Measurements from ENCODE around the gene IQCN. TPM values are rescaled to one million over a fixed set of nuclear protein-coding genes. Genes with fewer than 3 reads are reported as not detected.

The IQCN gene
- total and polyA plus RNA-seq, 2 of the 4 experiments (the other 2 are of a cell fraction) = 0.18 to 0.67 TPM

DNA sequence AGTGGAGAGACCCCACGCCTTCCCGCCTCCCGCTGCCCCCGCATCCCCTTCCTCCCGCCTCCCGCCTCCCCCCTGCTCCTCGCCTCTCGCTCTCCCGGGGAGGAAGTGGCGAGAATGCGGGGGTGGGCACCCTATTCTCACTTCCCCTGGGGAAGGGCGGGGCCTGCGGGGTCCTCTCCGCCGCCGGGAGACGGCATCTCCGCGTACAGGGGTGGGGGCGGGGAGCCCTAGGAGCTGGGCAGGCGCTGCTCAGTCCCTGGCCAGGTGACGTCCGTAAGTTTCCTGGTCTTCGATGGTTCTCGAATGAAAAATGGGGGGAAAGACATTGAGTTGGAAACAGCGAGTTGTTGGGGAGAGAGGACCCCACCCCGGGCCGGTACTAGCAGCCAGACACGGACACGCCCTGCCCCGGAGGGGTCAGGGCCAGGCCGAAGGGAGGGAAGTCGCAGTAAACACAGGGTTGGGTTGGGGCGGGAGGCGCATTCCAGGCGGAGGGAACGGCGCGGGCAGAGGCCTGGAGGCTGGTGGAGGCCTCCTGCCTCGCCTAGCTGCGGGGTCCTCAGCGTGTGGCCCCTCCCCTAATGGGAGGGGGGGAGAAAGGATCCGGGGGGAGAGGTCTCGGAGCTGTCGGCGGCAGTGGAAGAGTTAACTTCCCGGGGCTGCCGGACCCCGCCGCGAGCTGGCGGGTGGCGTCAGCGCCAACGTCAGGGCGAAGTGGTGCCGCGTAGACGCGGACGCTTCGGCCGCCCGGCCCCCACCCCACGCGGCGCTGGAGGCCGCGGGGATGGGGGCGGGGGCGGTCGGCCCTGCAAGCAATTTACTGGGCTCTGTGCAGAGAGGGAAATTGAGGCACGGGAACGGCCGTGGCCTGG, 17.6 kb upstream of the IQCN start (continued):
- no peak for TF ChIP-seq RCOR1 (IDR thresholded peaks at IDR 0.05; ENCODE audit: insufficient replicate concordance, low read length)
- TF ChIP-seq RAD21 (IDR thresholded peaks at IDR 0.05; ENCODE audit: low read length) = no peak
- no peak for TF ChIP-seq MAFK (IDR thresholded peaks at IDR 0.05; ENCODE audit: low read depth, low read length)

DNA sequence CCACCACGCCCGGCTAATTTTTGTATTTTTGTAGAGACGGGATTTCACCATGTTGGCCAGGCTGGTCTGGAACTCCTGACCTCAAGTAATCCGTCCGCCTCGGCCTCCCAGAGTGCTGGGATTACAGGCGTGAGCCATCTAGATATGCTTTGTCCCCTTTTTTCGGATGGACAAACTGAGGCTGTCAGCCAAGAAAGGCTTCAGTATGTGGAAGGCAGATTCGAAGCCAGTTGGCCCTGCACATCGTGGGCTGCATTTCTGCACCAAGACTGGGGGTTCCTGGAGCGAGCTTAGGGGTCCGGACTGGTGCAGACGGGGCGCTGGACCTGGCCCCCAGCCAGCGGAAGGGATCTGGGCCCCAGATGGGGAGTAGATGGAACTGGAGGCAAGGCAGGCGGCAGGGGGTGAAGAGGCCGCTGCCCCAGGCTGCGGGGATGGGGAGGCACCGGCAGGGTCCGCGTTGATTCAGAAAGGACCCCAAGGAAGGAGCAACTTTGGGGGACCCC, 16.8 kb upstream of the IQCN start:
- DNase-seq (no peak), ATAC-seq (ENCODE audit: low read depth) (no peak)
- in situ Hi-C loops (cut with MboI; ENCODE audit: low sequenced_read_pairs) = no loop called here
- TF ChIP-seq RFX5 (IDR thresholded peaks at IDR 0.05; ENCODE audit: low read depth, low read length) (no peak), MAZ (IDR thresholded peaks at IDR 0.05; ENCODE audit: borderline replicate concordance, low read depth, low read length) (no peak), MAFK (IDR thresholded peaks at IDR 0.05; ENCODE audit: low read depth, low read length) (no peak), RCOR1 (IDR thresholded peaks at IDR 0.05; ENCODE audit: insufficient replicate concordance, low read length) (no peak), RAD21 (IDR thresholded peaks at IDR 0.05; ENCODE audit: low read length) (no peak), FOS (IDR thresholded peaks at IDR 0.05; ENCODE audit: low read depth, low read length) (no peak), BHLHE40 (IDR thresholded peaks at IDR 0.05; ENCODE audit: low read depth, low read length) (no peak), CHD1 (IDR thresholded peaks at IDR 0.05; ENCODE audit: low read depth, low read length) (no peak), POLR2A (IDR thresholded peaks at IDR 0.05; ENCODE audit: low read depth, low read length) (no peak), NFE2L2 (IDR thresholded peaks at IDR 0.05; ENCODE audit: low read depth, low read length) (no peak)
- TF ChIP-seq, protein P1, sequence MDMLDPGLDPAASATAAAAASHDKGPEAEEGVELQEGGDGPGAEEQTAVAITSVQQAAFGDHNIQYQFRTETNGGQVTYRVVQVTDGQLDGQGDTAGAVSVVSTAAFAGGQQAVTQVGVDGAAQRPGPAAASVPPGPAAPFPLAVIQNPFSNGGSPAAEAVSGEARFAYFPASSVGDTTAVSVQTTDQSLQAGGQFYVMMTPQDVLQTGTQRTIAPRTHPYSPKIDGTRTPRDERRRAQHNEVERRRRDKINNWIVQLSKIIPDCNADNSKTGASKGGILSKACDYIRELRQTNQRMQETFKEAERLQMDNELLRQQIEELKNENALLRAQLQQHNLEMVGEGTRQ (IDR thresholded peaks at IDR 0.05; ENCODE audit: low read depth, low read length) = no peak
- TF ChIP-seq, protein P2, sequence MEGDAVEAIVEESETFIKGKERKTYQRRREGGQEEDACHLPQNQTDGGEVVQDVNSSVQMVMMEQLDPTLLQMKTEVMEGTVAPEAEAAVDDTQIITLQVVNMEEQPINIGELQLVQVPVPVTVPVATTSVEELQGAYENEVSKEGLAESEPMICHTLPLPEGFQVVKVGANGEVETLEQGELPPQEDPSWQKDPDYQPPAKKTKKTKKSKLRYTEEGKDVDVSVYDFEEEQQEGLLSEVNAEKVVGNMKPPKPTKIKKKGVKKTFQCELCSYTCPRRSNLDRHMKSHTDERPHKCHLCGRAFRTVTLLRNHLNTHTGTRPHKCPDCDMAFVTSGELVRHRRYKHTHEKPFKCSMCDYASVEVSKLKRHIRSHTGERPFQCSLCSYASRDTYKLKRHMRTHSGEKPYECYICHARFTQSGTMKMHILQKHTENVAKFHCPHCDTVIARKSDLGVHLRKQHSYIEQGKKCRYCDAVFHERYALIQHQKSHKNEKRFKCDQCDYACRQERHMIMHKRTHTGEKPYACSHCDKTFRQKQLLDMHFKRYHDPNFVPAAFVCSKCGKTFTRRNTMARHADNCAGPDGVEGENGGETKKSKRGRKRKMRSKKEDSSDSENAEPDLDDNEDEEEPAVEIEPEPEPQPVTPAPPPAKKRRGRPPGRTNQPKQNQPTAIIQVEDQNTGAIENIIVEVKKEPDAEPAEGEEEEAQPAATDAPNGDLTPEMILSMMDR (conservative IDR thresholded peaks at IDR 0.05; ENCODE audit: low read depth, low read length) = no peak

More for the DNA sequence above, 16.8 kb upstream of the IQCN start:
- Histone ChIP-seq H3K9me3 (ENCODE audit: control insufficient read depth, insufficient read depth, low read length) (no peaks in the 10 kb centered on the region), H2BK20ac (ENCODE audit: low read depth, low read length) (0 out of 2 replicates have a peak overlapping the region, but pooled peaks have one; percentile 3), H2BK120ac (ENCODE audit: low read depth, low read length) (peak overlapping the region; percentile 9), H3K4me1 (ENCODE audit: control insufficient read depth, insufficient read depth, low read length) (peaks cover 23% of the 10 kb centered on the region), H3K9ac (ENCODE audit: low read depth, low read length) (peak overlapping the region; percentile 32), H2AK5ac (ENCODE audit: low read depth, low read length) (peak overlapping the region; percentile 85), H4K20me1 (ENCODE audit: insufficient read depth, low read length) (no peaks in the 10 kb centered on the region), H3K56ac (ENCODE audit: extremely low read depth, insufficient read depth, low read length) (no peak overlapping the region), H3K27me3 (ENCODE audit: control insufficient read depth, insufficient read depth, low read length) (no peaks in the 10 kb centered on the region), H2AFZ (replicated peaks; ENCODE audit: low read length, poor library complexity) (peak overlapping the region; percentile 95), H2AK9ac (replicated peaks; ENCODE audit: low read depth, low read length, poor library complexity) (peak overlapping the region; percentile 13), H3K14ac (replicated peaks; ENCODE audit: low read depth, low read length) (0 out of 2 replicates have a peak overlapping the region, but pooled peaks have one; percentile 35), H3K27ac (ENCODE audit: insufficient read depth, low read length) (peak overlapping the region; percentile 92), H3K4me2 (ENCODE audit: low read depth, low read length) (peak overlapping the region; percentile 24), H3K23ac (ENCODE audit: low read depth, low read length) (no peak overlapping the region), H3K4ac (ENCODE audit: low read depth, low read length) (peak overlapping the region; percentile 99), H4K8ac (ENCODE audit: low read depth in 2 of 2, low read length in 2 of 2) (peak overlapping the region; percentile 98 to 100), H3K9me1 (ENCODE audit: insufficient read depth, low read length) (0 out of 2 replicates have a peak, but pooled peaks cover 2% of the 10 kb centered on the region), H2BK15ac (ENCODE audit: low read depth, low read length) (peak overlapping the region; percentile 48; the same call in 2 of the 3 replicates), H2BK5ac (ENCODE audit: low read depth, low read length, poor library complexity, severe bottlenecking) (no peak overlapping the region), H3K4me3 (ENCODE audit: insufficient read depth, low read depth, low read length) (0 out of 2 replicates have a peak overlapping the region, but pooled peaks have one; percentile 12), H4K5ac (ENCODE audit: low read depth, low read length) (peak overlapping the region; percentile 66), H3K79me1 (ENCODE audit: low read depth in 1 of 2, low read length in 2 of 2) (peaks cover 0 to 4% of the 10 kb centered on the region in 2 experiments; a peak in 1 of 4 replicates), H3K18ac (ENCODE audit: low read depth, low read length) (peak overlapping the region; percentile 34; the same call in 1 of the 2 replicates), H4K91ac (ENCODE audit: insufficient read depth, low read depth, low read length) (peak overlapping the region; percentile 98), H3K36me3 (ENCODE audit: control insufficient read depth, insufficient read depth, low read length) (no peaks in the 10 kb centered on the region)
- CTCF ChIA-PET = no interaction called here
- POLR2A ChIA-PET (ENCODE audit: unreplicated experiment) = interaction anchor here (2.4 kb wide), 1 partner anchor 9 kb away, joined by 17 read pairs; the partner anchor contains the start of gene JUND
- intact Hi-C loops (cut with micrococcal nuclease) (loop anchor here (1.0 kb wide), 1 partner anchor 9 kb away; no protein-coding TSS in a partner anchor), dilution Hi-C loops (cut with HindIII; ENCODE audit: low sequenced_read_pairs, unreplicated experiment) (no loop called here)
- no TSS peak for BruUV-seq (replicated peaks)
- WGBS, 2 experiments (ENCODE audit: extremely low coverage in 2 of 2, insufficient read length in 1 of 2) = 82% methylated on average over 5 of the region's 21 CpGs; no CpG with 5 or more reads in 1 of the 2 experiments

All from IMR-90 (cell line).